Thoracic aorta (tissue), 2 donors: ENCODE results near the gene NPAS3. TPM values are rescaled to one million over a fixed set of nuclear protein-coding genes. Genes with fewer than 3 reads are reported as not detected.

ENCODE experiments used
- ATAC-seq: fragments of 150-250 bp; one replicate; pipeline ENCODE4 v1.8.0; 2017; ENCODE audit warnings: low read depth; ENCODE audit not compliant: insufficient number of reproducible peaks, low FRiP score
- DNase-seq: peaks from one replicate; pipeline ENCODE4 v3.0.0-alpha.2; 2020; ENCODE audit warnings: low spot score
- H3K27ac ChIP-seq, 2 donors: fragments of 200-600 bp; sonication (generic); 1 replicate in 1 of 2; 2 replicates in 1 of 2; pipeline ENCODE4 v1.5.1; 2016; ENCODE audit warnings: mild to moderate bottlenecking in 2 of 2, moderate library complexity in 2 of 2
- H3K27me3 ChIP-seq: fragments of 200-600 bp; sonication (generic); replicated peaks from 2 replicates; pipeline ENCODE4 v1.6.0; 2016; ENCODE audit warnings: mild to moderate bottlenecking; ENCODE audit not compliant: insufficient read depth
- H3K36me3 ChIP-seq: fragments of 200-600 bp; sonication (generic); one replicate; pipeline ENCODE4 v1.5.1; 2016
- H3K4me1 ChIP-seq, 2 donors: fragments of 200-600 bp; sonication (generic); 1 replicate in 1 of 2; 2 replicates in 1 of 2; pipeline versions ENCODE4 v1.5.1 to v1.6.0; 2016; ENCODE audit warnings: low read depth in 2 of 2, mild to moderate bottlenecking in 1 of 2; ENCODE audit not compliant: control insufficient read depth in 1 of 2
- H3K4me3 ChIP-seq: fragments of 200-600 bp; sonication (generic); 2 replicates; pipeline ENCODE4 v1.5.1; 2016; ENCODE audit warnings: mild to moderate bottlenecking
- H3K9me3 ChIP-seq: fragments of 200-600 bp; sonication (generic); 2 replicates; pipeline ENCODE4 v1.5.1; 2016
- total RNA-seq, 2 donors: library from RNA; depleted of rRNA; stranded (reverse); fragments of >200 nt; gene quantifications; one replicate each; pipeline versions ENCODE4 v1.1.0 to v1.2.3, GENCODE V29; 2016
- TF ChIP-seq, protein P1 (sequence below): fragments of 200-600 bp; sonication (generic); IDR thresholded peaks from one replicate; pipeline ENCODE4 v1.5.1; 2019; ENCODE audit warnings: antibody characterized with exemption

Gene NPAS3
- total RNA-seq, 2 donors from 2014 or later = 1.1 TPM; not detected in 1

DNA sequence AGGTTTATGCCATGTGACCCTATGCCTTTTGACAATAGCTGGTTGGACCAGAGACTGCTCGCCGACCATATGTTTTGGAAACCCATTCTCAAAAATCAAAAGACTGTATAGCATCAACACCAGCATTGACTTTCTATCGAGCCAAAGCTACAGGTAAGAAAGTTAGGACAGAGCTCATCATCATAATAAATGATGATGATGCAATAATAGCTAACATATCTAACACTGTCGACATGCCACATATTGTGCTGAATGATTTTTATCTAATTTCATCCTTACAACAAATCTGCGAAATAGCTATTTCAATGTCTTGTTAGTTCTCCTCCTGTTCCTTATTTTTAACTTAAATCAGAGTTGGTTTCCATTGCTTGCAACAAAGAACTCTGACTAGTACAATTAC, 909.3 kb downstream of the NPAS3 start:
- no peak for DNase-seq
- no peaks in the 10 kb centered on the region for H3K4me1 ChIP-seq
- ATAC-seq = no peak
- no peaks in the 10 kb centered on the region for H3K27me3 ChIP-seq
- H3K36me3 ChIP-seq = no peaks in the 10 kb centered on the region
- H3K9me3 ChIP-seq = no peaks in the 10 kb centered on the region
- TF ChIP-seq, protein P1, sequence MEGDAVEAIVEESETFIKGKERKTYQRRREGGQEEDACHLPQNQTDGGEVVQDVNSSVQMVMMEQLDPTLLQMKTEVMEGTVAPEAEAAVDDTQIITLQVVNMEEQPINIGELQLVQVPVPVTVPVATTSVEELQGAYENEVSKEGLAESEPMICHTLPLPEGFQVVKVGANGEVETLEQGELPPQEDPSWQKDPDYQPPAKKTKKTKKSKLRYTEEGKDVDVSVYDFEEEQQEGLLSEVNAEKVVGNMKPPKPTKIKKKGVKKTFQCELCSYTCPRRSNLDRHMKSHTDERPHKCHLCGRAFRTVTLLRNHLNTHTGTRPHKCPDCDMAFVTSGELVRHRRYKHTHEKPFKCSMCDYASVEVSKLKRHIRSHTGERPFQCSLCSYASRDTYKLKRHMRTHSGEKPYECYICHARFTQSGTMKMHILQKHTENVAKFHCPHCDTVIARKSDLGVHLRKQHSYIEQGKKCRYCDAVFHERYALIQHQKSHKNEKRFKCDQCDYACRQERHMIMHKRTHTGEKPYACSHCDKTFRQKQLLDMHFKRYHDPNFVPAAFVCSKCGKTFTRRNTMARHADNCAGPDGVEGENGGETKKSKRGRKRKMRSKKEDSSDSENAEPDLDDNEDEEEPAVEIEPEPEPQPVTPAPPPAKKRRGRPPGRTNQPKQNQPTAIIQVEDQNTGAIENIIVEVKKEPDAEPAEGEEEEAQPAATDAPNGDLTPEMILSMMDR = no peak
- no peak overlapping the region for H3K27ac ChIP-seq
- no peak overlapping the region for H3K4me3 ChIP-seq

DNA sequence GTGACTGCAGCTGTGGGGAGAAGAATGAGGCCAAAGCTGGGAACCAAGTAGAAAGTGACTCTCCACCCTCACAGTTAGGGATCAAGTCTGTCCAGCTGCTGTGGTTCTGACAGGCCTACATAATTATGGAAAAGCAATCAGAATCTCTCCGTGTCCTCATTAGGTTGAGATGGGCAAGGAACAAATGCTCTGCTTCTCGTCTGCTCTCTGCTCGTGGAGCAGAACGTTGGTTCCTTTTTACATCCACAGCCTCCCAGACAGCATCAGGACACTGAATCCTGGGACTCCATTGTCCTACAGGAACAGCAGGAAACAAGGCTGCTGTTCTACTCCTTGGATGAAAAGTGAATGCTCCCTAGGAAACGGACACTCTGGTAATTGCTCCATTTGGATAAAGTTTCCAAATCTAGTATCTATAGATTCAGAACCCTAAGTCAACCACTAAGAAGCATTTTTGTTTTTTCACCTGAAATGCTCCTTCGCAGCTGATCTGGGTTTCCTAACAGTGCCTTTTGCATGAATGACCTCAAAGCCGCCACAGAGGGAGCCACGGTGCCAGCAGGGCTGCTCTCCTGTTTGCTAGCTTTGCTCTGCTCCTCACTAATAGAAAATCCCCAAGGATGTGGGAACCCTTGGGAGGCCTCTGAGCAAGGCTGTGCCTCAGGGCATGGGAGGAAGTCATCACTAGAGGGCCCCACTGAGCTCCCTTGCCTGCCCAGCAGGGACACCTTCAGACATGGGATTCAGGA, 910.2 kb downstream of the NPAS3 start:
- Histone ChIP-seq H3K9me3 (no peaks in the 10 kb centered on the region), H3K4me3 (no peak overlapping the region), H3K27ac (no peak overlapping the region), H3K4me1 (no peaks in the 10 kb centered on the region), H3K36me3 (no peaks in the 10 kb centered on the region), H3K27me3 (no peaks in the 10 kb centered on the region)
- ATAC-seq = peak; percentile 25
- TF ChIP-seq, protein P1 = peak; percentile 55
- DNase-seq = no peak

DNA sequence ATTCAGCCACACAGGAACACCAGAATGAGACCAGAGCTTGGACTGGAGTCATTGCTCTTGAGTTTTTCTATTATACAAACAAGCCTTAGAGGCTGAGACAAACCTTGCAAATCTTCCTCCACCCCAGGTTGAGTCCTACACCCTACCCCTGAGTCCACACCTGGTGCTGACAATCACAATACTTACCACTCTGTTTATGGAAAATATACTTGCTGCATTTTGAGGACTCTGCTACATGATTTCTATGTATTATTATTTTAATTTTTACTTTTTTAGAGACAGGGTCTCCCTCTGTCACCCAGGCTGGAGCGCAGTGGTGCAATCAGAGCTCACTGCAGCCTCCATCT, 910.7 kb downstream of the NPAS3 start:
- H3K9me3 ChIP-seq = no peaks in the 10 kb centered on the region
- TF ChIP-seq, protein P1 = no peak
- no peak for DNase-seq

DNA sequence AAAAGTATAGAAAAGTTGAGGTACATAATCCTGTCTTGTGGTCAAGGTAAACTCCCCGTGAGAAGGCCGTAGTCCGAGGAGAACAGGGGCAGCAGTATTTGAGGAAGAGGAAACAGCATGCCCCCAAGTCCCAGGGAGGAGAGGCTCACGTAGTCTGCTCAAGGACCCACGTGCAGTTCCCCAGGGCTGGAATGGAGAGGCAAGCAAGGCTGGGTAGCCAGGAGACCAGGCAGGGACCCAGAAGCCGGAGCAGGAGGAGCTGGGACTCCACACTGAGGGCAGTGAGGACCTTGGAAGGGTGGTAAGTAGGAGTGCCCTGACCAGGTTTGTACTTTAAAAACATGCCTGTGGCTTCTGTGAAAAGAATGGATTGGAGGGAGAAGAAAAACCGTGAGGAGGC, 912.1 kb downstream of the NPAS3 start:
- ATAC-seq = no peak
- Histone ChIP-seq H3K4me3 (no peak overlapping the region), H3K4me1 (no peaks in the 10 kb centered on the region), H3K27me3 (no peaks in the 10 kb centered on the region), H3K36me3 (no peaks in the 10 kb centered on the region), H3K27ac (no peak overlapping the region), H3K9me3 (no peaks in the 10 kb centered on the region)
- TF ChIP-seq, protein P1 = no peak
- DNase-seq = no peak

More for the DNA sequence above, 910.7 kb downstream of the NPAS3 start:
- H3K27ac ChIP-seq = no peak overlapping the region
- H3K27me3 ChIP-seq = no peaks in the 10 kb centered on the region
- ATAC-seq = no peak
- no peaks in the 10 kb centered on the region for H3K4me1 ChIP-seq
- H3K36me3 ChIP-seq = no peaks in the 10 kb centered on the region
- H3K4me3 ChIP-seq = no peak overlapping the region

DNA sequence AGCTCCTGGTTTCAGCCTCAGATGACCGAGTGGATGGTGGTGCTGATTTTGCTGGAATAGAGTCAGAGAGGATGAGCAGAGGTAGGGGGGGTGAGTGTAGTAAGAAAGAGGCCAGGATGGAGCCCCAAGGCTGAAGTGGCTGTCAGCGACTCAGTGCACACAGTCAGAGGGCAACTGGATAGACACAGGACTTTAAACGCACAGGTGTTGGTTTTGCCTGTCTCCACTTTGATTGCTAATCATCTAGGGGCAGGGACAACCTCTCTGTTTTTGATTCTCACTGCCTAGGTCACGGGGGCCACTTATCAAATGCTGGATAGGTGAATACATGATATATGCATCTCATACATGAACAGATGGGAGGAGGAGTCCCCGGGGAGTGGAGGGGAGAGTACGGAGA, 912.7 kb downstream of the NPAS3 start:
- no peaks in the 10 kb centered on the region for H3K36me3 ChIP-seq
- TF ChIP-seq, protein P1 = no peak
- ATAC-seq (no peak), DNase-seq (no peak)
- no peak overlapping the region for H3K27ac ChIP-seq
- no peaks in the 10 kb centered on the region for H3K4me1 ChIP-seq
- no peaks in the 10 kb centered on the region for H3K27me3 ChIP-seq
- H3K9me3 ChIP-seq = no peaks in the 10 kb centered on the region
- H3K4me3 ChIP-seq = no peak overlapping the region
